NCI-H2196 treated with DMSO at 0.1 percent for 48 hours (cell line): ENCODE measurements around the gene NRM.

Experiments used
- DNase-seq: peaks from one replicate; lab custom pipeline; 2025; ENCODE audit not compliant: unreplicated experiment; lab: John Stamatoyannopoulos, UW

Gene NRM

DNA sequence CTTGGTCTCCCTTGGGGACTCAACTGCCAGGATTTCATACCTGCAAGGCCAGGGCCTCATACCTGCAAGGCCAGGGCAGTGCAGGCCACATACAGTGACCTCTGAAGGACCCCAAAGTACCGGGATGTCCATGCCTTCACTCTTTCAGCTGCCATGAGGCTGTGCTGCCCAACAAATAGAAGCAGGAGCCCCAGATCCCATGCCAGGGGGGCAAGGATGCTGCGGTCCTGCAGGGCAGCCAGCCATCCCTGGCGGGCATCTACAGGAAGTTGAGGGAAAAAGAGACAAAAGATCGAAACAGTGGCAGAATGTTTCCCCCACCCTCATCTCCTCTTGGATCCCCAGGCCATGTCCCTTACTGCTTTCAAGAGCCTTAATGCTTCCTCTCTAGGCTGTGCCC, 799 bp downstream of the NRM start:
- no peak for DNase-seq

DNA sequence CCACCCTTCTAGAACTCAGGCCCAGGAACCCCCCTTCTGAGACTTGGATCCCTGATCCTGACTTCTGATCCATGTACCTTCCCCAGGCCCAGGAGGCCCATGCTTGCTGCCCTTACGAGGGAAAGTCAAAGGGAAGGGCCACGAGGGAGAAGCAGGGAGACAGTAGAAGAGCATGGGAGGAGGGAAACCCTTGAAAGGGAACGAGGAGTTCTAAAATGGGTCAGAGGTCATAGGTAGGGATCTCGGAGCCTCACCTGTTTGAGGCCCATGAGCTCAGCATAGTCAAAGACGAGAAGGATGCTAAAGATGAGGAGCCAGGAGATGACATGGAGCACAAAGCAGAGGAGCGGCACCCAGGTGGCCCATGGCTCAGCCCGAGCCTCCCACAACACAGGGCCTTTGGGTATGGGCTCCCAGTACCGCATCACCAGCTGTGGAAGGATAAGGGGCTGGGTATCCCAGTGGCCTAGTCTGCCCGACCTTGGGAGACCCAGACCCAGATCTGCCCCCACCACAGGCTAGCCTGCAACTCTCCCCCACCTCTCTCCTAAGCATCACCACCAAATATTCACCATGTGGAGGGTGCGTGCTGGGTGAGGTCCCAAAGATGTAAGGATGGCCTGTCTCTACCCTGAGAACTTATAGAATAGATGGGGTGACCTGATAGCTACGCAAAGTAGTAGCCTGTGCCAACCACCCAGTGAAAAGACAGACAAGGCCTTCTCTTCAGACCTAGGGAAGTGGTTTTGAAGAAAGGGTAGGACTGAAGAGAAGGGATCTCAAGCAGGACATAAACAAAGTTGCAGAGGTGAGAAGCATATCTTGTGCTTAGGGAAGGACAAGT, 1.5 kb downstream of the NRM start:
- DNase-seq = no peak

DNA sequence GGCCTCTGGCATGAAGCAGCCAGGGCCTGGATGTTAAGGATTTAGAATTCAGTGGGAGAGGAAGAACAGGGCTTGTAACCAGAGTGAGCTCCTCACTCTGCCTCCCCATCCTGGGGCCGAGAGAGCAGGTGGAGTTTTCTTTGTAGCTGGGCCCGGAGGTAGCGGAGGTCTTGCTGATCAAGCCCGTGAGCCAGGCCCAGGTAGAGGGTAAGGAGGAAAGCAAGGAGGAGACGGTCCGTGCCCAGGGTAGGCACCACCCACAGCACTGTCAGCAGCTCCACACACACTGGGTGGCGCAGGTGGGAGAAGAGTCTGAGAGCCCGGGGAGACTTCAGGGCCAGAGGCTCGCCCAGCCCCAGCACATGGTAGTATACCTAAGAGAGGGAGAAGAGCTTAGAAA, 2.2 kb downstream of the NRM start:
- no peak for DNase-seq

DNA sequence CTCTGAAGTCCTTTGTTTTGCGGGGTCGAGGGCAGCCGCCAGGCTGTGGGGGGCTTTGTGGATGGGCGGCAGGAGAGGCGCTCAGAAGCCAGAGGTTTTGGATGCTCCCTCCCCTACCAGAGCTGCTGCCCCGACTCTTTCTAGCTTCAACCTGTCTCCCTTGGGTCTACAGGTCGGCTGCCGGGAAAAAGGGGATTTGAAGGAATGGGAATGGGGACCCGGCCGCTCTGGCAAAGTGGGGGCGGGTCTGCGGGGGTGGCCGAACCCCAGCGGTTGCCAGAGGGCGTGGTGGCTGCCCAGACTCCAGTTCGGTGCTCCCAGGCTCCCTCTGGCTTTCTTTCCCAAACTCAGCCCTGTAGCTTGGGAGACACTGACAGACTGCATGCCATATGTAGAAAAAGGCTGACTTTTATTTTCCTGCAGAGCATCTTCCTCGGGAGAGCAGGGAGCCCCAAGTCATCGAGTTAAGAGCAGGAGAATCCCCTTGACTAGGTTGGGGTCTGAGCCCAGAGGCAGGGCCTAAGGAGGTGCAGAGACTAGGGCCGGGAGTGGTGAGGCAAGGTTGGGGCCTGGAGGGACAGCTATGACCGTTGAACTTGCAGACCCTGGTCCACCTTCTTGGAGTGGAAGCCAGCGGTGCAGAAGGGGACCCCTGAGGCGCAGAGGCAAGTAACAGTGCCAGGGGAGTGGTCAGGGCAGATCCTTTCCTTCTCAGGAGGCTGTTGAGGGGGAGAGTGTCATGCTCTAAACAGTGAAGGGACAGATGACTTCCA, 2.9 kb downstream of the NRM start:
- no peak for DNase-seq

DNA sequence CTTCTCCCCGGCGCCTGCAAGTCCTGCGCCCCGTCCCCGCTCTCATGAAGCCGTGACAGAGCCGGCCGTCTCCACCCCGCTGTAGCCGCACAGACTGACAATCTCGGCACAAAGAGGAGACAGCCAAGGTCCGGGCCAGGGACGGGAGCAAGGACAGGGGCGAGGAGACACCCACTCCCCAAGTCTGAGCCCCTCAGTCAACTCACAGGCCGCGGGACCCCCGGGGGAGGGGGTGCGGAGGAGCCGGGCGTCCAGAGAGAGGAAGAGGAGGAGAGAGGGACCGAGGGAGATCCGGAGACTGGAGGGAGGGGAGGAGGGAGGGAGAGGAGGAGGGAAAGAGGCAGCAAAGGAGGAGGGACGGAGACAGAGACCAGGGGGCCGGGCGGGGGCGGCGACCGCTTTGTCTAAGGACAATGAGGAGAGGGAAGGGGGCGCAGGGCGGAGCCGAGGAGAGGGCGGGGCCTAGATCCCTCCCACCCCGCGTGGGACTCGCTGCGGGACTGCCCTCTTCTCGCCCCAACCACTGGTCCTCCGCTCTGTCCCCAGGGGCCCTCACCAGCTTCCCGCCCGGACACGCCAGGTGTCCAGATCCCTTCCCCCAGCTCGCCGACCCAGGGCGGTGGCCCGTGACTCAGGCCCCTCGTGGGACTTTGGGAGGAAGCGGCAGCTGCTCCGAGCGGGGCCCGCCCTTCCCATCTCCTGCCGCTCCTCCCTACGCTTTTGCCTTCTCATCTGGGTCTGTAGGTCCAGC, 3.7 kb downstream of the NRM start:
- peak; percentile 58 for DNase-seq

DNA sequence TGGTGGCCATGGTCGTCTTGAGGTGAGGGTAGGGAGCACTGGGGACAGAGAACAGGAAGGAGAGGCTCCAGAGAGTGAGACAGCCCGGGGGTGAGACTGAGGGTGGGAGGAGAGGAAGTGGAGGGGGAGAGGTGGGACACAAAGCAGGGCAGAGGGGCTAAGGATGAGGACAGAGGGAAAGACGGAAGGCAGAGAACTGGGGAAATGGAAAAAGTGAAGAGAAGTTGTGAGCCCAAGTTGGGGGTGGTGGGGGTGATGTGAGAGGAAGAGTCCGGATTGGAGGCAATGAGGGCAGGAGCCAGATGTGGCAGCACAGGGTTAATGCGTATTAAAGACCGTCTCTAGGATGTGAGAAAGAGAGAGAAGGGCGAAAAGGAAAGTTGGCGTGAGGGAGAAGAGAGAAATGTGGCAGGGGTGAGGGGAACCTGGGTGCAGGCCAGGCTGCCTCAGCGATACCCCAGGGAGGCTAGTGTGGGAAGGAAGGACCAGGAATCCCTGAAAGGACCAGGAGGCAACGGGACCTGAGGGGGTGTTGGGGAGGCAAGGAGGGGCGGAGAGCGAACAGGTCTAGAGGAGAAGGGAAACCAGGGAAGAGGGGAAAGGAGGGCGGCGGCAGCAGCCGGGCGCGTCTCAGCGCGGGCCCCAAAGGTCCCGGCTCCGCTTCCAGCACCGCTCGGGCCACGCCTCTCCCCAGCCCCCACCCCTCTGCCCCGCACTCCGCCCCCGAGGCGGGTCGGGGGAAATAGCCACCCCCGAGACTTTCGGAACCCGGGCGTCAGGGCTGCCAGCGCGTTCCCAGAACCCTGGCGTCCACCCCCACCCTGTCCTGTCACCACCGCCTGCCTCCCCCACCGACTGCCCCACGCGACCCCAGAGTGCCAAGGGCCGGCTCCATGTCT, 4.5 kb downstream of the NRM start, which contains the start of gene PPP1R18:
Gene PPP1R18, minus strand, starts transcription at position 637 of the 899 bp plus-strand sequence. Its CDS starts 627 bp downstream, at position 10.
- no peak for DNase-seq

DNA sequence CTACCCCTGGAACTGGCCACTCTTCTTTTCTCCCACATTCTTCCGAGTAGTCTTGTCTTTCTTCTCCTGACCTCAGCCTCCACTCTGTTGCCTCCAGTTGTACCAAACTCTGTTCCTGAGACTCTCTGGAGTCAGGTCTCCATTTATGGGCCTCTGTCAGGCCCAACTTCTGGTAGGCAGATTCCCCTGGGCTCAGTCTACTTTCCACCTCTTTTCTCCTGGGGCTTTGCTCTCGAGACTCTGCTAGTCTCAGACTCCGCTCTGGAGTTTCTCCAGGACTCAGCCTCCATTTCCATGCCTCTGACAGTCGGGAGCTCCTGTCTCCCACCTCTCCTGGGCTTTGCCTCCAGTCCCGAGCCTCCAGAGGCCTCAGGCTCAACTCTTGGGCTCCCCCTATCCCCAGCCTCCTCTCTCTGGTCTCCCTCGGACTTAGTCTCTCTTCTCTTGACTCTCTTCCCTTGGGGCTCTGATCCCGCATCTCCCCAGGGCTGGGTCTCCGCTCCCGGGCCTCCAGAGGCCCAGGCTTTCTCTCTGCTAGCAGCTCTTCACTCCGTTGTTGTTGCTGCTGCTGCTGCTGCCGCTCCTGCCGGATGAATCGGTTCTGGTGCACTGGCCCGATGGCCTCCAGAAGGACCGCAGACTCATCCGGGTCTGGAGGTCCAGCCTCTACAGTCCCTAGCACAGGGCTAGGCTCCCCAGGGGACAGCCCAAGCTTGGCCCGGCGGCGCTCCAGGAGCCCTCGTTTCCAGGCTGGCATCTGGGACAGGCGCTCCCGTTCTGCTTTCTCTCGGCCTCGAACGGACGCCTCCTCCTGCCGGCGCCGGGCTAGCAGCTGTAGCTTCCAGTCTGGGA, 5.4 kb downstream of the NRM start:
- DNase-seq = no peak

DNA sequence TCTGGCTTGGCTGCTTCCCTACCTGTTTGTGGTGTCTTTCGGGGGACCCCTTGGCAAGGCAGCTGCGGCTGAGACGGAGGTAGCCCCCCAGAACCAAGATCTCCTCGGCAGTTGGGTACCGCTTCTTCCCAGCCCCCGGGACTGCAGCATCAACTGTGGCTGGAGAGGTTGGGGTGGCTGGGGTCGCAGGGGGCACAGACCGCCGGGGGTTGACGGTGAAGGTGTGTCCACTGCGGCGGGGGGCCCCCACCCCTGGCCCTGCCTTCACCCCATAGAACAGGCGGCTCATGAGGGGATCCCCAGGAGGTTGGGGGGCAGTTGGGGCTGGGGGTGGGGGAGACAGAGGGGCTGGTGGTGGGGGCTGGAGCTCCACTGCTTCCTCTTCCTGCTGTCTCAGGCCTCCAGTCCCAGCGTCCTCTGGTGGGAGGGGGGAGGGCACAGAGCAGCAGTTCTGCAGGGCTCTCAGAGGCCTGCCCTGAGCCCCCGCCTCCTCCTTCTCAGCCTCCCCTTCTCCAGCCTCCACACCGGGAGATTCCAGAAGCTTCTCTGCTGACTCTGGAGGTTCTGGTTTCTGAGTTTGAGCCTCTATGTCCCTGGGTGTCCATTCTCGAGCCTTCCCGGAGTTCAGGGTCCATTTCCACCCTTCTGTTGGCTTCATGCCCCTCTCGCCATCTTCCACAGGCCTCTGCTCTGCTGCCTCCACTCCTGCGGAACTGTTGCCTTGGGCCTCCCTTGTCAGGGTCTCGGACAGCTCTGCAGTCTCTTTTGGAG, 6.2 kb downstream of the NRM start:
- no peak for DNase-seq

DNA sequence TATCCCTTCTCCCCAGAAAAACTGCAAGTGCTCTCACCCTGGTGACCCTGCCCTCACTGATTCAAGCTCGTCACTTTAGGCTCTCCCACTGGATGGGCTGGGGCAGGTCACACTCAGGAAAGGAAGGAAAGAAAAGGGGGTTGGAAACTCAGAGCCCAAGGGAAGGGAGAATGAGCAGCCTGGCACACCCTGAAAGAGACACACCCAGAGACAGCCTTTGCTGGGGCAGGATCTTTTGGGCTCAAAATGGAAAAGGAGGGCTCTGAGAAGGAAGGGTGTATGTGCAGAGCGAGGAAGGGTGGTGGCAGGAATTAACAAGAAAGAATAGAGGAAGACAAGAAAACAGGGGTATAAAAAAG, 6.8 kb downstream of the NRM start:
- DNase-seq = no peak

DNA sequence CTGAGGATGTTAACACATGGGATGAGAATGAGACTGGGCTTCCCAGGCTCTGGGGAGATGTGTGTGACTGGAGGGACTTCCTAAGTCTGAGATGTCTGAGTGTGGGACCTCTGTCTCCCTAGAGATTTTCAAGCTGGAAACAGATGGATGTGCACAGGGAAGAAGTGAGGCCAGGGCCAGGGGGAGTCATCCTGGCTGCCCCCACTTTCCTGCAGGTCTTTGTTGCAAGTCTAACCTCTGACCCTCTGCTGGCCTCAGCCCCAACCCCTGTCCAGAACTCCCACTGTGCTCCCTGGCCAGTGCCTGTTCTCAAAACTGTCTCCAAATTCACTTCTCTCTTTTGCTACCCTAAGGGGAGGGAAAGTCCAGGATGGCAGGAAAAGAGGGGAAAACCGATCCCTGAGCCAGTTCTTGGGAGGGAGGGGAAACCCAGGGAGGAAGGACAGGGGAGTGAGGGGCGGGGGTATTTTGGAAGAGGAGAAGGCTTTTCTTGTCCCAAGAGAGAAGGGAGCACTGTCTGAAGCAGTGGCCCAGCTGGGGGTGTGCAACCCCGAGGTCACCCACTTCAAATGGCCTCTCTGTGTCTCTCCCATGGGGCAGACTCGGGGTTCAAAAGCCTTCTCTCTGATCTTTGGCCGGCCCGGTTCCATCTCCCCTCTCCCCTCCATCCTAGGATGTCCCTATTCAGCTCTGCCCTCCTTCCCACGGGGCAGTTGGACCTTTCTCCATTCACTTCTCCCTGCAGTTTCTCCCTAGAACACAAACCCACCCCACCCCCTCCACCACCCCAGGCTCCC, 7.4 kb downstream of the NRM start:
- DNase-seq = no peak

DNA sequence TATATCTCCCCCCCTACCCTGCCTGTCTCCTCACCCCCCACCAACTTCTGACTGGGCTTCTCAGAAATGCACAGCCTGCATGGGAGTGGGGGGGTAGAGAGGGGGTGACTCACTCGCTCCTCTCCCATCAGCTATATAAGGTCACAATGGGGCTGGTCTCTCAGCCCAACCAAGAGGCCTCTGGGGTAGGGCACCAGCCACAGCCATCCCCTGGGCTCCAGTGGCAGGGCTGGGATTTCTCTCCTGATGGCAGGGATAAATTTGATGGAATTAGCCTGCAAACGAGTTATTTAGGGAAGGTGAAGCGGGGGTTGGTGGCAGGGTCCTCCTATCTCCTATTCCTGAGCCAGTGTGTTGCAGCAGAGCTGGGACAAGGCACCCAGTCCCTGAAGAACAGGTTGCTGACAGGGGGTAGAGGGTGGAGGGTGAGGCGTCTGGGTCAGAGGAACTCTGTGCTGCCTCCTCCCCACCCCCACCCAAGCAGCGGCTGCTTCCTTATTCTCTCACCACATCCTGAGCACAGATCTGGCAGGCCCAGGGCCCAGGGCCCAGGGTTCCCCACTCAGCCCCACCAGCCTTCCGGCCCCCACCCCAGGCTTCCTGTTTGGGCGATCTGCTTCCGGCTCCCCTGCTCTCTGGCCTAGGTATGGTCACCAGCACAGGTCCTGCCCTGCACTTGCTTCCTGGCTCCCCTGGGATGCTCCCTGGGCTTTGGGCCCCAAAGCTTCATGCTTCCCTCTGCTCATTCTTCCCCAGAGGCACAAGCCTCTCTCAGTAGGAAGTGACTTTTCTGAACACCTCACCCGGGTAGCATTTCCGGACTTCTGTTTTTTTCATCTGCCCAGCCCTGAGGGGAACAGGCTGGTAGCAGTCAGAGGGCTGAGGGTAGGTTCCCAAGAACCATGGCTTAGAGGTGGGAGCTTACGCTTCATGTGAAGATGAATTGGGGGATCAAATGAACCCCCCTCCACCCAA, 8.4 kb downstream of the NRM start:
- no peak for DNase-seq

DNA sequence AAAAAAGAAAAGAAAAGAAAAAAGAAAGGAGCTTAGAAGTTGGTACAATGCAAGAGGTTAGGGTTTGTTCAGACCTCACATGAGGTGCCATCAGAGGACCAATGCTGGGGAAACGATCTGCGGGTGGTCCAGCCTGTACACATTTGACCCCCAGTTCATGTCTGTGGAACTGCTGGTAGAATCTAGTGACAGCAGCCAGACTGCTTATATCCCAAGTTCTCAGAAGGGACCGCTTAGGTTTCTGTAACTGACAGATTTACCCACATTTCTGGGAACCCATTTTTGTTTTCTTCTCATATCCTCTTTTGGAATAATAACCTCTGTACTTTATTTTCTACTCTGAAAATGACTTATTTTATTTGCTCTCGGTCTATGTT, 9.0 kb downstream of the NRM start:
- no peak for DNase-seq

DNA sequence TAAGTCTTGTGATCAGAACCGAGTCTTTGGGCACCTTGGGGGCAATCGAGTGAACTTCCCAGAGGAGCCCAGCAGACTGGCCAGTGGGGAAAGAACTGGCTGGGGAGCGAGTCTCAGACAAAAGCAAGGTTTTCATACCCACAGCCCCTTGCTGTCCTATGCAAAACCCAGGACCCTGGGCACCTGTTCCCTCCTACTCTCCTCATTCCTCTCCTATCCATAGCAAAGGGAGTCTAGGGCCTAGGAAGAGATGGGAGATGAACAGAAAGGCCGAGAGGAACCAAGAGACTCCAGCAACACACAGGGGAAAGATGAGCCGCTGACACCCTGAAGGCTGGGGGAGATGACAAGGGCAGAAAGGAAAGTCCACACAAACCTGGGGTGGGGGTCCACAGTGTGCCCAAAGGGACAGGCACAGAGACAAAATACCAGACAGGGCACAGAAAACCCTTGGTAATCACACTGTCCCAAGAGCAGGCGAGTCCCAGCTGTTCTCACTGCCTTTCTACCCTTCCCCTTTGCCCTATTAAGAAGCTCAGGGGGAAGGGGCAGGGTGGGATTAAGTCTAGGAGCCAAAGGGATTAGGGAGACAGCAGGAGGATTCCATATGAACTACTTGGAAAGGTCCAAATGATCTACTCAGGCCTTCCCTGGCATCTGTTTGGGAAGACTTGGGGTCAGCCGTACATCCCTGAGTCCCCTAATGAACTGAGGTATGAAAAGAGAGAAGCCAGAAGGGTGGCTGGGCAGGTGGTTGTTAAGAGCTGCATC, 10.8 kb downstream of the NRM start:
- DNase-seq = no peak

DNA sequence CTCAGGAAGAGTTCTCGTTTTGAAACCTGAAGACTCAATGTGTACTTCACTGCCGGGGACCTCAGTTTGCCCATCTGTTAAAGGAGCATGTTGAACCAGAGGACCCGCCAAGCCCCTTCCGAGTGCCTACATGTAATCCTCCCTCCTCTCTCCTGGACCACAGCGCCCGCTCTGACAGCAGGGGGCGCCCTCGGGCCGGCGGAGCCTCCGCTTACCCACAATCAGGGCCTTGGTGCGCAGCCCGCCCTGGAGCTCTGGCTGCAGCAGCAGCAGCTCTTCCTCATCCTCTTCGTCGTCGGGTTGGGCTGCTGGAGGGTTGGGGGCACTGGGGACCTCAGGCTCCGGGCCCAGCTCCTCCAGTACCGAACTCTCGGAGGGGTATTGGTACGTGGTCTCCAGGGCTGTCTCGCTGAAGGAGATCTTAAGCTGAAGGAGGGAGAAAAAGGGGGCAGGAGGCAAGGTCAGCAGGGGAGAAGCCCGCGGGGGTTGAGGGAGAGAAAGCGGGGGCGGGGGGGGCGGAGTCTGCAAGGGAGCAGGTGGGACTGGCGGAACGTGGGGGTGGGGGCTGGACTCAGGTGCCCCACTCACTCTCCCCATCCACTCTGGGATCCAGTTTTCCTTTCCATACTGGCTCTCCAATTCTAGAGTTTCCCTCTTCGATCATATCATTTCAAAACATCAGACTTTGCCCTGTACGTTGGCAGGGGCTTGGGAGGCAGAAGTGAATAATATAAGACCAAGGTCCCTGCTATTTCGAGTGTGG, 11.6 kb downstream of the NRM start:
- DNase-seq = peak; percentile 47

DNA sequence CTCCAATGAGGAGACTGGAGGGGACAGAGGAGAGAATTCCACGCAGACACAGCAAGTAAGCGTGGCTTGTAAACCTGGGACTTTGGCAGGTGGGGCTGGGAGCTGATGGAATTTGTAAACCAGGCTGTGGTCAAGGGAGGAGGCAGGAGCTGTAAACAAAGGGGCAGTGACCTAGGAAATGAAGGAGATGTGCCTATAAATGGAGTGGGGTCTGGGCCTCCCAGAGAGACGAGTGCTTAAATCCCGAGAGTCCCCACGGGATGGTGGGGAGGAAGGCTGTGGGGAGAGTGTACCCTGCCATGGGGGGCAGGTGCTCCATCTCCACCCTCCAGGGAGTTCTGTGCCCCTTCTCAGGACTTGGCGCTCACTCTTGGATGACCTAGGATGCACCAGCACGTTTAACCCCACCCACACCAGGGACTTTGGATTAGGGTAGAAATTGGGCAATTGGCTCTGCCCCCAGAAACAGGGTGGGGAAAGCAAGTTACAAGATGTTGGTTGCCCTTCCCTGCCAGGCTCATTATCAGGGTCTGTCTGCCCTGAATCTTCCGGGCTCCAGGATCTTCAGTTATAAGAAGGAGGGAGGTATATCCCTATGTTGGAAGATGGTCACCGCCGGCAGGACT, 14.0 kb downstream of the NRM start:
- no peak for DNase-seq
